Dedifferentiated amniotic fluid mesenchymal stem cell (primary cell): ENCODE data around the gene HDAC4.

ENCODE experiments used
- DNase-seq: peaks from one replicate; pipeline ENCODE4 v3.0.0-alpha.2; 2016; ENCODE audit errors: extremely low spot score

The HDAC4 gene

DNA sequence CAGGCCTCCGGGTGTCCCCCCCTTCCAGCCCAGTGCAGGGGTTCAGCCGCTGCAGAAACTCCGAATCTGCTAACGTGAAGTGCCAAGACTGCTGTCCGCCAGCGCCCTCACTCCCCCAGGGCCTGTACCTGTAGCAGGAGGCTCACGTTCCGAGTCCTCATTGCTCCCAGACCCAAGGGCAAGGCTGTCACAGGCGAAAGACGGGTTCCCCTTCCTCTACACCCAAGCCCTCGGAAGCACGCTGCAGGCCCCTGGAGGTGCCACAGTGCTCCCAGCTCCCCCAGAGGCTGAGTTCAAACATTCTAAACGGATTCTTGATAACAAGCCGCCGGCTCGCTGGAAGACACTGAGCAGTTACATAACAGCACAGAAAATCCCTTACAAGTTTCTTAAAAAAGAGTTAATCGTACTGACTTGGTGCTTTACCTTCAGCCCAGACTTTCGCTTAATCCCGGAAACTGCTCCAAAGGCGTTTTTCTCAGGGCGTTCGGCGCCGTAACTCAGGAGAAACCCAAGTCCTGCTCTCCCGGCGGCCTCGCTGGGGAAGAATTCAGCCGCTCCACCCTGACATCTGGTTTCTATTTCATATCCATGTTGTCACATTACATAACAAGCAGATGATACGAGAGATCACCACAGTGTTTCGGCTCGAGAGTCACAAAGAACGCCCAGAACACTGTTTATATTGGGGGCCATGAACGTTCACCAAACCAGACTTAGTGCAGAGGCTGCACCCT, 92.0 kb downstream of the HDAC4 start:
- DNase-seq, result peak; percentile 70

DNA sequence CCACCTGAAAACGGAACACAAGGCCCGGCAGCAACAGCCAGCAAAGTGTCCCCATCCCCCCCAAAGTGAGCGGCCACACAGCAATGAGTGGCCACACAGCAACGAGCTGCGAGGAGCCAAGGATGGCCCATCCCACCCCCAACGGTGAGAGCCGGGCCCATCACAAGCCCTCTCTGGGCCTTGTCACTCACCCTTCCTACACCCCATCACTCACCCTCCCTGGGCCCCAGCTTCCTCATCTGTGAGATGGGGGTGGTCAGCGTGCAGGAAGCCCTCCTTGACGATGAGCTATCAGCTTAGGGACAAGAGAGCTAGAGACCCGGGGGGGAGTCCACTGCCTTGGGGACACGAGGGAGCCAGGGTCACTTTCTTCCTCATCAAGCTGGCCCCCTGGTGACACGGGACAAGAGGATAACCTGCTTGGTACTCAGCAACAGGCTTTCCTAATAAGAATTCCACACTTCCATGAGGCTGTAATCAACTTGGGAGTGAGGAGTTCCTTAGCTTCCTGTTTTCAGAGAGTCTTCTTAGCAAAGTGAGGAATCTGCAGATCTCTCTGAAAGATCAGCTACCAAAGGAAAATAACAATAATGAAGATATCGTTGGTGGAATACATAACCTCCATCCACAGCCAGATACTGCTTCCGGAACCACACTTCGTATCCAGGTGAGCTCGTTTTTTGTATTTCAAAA, 92.8 kb downstream of the HDAC4 start:
- DNase-seq, result no peak

DNA sequence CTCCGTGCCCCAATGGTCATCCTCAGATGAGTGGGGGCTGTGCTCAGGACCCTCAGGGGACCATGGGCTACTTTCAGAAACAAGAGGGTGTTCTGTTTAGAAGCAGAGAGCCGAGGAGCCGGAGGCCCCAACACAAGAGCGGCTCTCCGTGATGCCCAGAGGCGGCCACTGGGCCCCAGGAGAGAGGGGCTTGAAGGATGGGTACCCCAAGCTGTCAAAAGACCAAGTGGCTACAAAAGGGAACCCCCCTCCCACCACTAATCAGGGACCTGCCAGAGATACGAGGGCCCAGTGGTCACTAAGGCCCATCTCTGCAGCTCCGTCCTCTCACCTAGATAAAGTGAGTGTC, 93.6 kb downstream of the HDAC4 start:
- no peak for DNase-seq

DNA sequence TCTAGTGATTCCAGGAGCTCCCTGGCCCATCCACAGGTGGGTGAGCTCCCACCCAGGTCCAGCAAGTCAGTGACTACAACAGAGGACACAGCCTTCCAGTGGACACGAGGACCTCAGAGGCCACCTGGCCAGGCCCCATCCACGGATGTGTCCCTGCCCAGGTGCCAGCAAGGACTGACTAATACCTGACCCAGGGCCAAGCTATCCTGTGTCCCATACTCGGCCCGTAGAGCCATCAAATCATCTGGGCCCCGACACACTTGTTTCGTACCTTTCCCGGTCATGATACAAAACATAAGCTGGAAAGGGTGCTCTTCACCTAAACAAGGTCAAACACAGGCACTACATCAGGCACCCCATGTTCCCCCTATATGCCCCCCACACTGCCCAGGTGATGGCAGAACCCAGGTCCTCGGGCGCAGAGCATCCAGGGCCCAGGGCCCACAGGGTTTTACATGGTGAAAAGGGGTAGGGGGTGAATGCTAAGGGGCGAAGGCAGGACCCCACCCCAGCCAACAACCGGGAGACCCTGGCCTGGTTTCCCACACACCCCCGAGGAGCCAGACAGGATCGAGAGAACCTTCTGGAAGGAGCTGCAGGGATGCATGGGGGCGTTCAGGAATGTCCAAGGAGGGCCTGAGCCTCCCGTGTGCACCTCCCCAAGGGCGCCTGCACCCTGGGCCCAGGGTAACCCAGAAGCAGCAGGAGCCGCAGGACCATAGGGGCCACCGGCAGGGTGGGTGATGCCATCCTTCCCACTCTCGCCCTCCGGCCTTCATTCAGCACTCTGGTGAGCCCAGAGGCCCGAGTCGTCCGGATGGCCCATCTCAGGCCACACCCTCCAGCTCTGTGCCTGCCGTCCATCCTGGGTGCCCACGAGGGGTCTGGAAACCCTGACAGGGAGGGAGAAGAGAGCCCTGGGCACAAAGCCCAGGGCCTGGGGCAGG, 94.3 kb downstream of the HDAC4 start:
- no peak for DNase-seq

DNA sequence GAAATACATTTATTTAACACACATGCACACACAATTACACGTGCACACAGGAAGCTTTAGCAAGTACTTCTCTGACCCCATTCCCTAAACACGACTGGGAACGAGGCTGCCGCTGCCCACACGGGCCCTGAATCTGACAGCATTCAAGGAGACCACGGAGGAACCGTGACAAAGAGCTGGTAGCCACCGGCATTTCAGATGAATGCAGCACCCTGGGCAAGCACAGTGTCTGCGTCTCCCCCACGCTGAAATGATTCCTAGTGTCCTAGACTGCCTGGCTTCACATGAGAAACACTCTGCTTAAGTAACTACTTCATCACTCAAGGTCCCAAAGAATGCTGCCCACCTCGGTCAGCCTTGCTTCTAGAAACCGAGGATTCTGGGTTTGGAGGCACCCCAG, 95.0 kb downstream of the HDAC4 start:
- DNase-seq, result no peak

DNA sequence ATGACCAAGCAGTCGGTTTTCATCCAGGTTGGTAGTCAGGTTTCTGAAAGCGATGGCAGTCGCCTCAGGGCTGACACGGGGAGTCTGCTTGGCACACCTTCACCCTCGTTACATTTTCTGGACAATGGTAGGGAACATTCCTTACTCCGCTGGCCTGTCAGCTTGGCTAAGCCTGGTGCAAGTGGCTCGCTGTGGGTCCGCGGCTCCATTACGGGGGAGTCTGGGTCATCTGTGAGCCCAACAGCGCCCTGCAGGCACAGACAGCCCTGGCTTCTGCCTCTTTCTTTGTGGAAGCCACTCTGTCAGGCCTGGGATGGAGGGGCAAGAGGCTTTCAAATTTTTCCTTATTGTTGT, 95.6 kb downstream of the HDAC4 start:
- DNase-seq, result no peak

DNA sequence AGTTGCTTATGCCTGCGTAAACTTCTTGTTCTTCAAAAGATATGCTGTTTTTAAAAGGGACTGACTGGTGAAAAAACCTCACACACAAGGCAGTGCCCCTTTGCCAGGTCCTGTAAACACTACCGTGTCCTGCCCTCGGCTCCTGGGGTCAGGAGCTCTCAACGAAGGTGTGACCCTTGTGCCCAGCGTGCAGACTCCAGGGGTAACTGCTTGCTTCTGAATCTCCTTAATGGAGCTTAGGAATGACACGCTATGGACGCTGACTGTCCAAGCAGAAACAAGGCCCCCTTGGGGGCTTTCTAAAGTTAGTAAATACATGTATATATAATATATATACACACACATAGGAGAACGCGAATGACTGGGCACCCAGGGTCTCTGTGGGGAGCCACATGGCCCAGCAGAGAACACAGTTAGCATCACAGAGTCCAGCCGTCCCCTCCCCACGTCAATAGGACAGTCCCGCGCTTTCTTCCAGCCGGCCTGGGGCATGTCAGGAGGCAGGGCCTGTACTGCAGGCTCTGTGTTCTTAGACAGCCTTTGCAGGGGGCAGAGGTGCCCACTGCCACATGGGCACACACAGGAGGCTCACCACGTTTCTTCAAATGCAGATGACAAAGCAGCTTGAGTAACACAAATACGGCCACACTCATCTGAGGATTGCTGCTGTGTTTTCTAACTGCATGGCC, 96.1 kb downstream of the HDAC4 start:
- DNase-seq, result no peak

DNA sequence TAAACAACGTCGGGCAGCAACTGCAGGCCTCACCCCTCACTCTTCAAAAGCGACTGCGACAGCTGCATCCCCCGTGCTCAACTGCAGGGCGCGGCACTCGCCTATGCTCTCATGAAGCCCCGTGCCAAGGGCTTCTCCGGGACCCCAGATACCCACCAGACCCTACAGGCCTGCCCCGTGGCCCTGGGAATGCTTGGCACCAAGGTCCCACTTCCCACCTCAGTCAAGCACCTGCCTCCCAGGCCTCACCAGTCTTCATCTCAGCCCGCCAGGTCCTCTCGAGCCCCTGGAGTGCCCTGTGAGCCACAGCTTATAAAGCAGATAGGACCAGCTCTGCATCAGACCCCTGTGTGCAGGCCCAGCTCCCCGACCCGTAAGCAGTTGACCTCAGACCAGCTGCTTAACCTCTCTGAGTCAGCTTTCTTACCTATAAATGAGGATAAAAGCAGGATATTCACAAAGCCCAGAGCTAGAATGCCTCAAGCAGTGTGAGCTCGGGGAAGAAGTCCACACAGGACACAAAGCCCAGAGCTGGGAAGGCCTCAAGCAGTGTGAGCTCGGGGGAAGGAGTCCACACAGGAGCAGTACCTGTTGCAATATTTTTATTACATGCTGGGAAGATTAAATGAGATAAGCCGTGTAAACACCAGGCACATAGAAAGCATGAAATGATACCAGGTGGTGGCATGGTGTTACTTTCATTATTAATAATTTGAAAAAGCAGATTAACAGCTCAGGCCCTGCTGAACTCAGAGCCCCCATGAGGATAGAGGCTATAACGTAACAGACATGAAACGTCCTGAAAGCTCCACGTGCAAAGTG, 96.9 kb downstream of the HDAC4 start:
- no peak for DNase-seq

DNA sequence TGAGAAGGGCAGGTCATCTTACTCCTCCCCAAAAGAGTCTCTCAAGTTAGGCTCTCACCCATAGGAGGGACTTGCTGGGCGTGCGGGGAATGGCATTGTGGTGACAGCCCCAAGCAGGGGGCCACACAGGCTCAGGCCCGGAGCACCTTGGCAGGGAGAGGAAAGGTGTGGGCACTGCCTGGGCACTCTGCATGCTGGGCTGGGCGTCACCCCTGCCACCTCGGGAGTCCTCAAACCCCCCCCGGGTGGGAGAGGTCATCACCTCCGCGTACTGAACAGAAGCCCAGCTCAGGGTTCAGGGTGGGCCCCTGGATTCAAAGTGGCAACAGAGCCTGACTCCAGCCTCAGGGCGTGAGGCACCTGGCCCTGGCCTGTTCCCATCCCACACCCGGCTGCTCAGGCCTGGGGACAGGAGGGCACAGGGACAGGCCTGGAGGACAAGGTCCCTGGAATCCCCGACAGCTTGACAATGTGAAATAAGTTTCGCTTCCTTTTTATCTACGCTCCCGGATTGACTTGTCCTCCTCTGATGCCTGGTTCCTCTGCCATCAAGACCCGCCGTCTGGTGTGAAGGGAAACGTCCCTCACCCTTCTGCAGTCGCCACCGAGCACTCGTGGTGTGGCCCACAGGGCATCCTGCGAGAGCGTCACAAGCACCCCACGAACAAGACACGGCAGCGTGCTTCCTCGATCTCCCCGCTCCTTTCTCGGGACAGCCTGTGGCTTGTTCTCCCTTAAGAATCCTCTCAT, 97.8 kb downstream of the HDAC4 start:
- no peak for DNase-seq

DNA sequence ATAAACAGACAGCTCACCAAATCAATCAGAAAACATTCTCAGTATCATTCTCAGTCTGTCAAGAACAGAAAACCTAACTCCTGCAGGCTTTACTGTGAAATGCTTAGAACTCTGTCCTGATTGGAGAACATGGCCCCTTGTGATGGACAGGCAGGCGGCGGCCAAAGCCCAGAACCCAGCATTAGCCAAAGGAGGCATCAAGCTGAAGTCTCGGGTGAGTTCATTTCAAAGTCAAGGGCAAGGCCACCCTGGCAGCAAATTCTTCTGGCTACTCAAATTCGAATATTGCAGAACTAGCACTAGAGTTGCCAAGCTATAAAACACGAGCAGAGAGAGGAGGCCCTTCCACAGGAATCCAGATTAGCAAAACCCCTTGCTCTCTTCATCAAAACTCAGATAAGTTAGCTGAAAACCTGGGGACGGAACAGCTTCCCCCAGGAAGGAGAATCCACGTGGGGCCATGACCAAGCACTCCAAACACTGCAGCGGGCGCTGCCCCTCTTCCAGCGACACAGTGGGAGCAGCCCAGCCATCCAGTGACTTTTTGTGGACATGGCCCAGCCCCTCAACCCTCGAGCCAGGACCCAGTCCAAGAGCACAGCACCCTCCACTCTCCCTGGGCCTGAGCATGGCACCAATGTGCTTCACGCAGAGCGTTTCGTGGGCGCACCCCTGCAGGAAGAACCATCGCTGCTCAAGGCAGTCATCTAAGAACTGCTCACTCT, 98.6 kb downstream of the HDAC4 start:
- no peak for DNase-seq

DNA sequence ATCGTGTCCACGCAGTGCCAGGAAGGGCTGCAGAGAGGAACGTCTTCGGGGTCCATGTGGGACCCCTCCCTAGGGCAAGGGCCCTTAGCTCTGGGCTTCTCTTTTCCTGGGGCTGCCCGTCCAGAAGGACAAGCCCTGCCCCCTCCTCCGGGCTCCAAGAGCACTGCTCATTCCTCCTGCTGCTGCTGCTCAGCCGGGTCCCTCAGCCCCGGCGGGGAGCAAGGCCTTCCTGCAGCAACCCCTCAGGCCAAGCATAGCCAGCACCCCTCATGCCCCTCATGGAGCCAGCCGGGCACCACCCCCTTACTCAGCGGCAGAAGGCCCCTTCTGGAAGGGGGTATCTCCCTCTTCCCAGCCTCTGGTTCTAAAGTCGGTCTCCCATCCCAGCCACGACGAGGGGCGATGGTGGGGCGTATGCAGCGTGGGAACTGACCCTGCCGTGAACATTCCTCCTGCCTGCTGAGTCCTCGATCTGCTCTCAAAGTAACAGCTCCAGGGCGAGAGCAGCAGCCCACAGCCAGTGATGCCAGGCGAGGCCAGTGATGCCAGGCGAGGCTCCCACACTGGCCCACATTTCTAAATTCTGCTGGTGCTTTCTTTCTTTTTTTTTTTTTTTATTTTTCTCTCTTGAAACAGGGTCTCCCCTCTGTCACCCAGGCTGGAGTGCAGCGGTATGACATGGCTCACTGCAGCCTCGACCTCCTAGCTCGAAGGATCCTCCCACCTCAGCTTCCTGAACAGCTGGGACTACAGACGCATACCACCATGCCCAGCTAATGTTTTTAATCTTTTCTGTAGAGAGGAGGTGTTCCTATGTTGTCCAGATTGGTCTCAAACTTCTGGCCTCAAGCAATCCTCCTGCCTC, 99.7 kb downstream of the HDAC4 start:
- DNase-seq, result no peak

DNA sequence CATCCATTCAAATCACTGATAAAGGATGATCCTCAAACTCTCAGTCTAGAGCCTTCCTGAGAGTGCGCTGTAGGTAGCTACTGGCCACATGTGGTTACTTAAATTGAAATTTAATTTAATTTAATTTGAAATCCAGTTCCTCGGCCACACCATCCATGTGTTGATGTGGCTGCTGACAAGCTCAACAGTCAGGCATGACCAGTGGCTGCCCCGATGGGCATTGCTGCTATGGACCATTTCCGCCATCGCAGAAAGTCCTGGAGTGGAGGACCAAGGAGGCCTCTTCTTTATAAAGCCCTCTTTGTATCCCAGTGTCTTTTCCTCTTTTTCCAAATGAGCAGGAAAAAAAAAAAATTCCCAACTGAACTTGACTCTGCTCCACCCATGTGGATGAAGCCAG, 100.6 kb downstream of the HDAC4 start:
- no peak for DNase-seq

DNA sequence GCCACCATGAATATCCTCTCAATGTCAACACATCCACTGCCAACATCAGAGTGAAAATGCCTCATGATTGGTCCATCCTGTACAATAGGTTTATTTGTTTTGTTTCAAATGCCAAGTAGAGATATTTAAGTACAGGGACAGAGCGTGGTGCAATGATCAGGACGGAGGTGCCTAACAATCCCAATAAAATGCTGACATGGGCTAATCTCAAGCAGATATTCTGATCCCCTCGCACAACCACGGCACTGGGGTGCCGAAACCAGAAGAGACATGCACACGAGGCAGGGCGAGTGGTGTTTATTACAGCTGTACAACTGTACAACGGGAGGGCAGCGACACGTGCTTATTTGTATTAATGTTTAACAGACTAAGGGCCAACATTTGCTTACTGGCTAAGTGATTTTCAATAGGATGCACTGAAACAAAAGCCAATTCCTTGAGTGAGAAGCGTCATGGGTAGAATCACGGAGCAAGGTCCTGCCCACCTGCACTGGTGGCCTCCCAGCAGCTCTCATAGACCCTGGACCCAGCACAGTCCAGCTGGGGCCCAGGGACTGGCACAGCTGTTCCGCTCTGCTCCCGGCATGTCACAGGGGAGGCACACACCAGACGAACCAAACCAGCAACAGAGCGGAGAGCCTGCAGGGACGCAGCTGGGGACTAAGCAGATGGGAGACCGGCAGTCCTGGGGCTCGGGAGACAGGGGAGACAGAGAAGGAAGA, 101.4 kb downstream of the HDAC4 start:
- no peak for DNase-seq

DNA sequence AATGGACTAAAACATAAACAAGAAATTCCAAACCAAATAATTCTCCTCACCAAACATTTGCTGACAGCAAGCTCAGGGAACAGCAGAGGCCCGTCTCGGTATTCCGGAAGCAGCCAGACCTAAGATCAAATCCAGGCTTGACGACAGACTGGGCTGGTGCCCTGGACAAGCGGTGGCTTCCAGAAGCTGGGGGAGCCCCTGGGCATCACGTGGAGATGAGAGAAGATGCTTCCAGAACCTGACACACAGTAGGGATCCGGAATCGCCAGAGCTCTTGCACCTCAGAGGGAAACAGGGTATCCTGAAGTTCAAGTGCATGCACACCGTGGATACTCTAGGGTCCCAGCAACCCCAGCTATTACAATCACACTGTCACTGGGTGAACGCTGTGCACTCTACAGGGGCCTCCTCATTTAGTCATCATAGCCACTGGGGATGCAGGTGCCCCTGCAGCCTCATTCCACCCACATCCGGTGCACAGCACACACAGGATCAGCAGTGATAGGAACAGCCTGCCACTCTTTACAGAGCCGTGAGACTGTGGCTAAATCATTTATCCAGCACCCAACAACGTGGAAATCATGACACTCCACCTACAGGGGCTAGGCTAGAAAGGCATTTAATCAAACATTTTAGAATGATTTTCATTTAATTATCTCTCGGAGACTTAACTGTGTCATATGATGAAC, 102.6 kb downstream of the HDAC4 start:
- DNase-seq, result no peak

DNA sequence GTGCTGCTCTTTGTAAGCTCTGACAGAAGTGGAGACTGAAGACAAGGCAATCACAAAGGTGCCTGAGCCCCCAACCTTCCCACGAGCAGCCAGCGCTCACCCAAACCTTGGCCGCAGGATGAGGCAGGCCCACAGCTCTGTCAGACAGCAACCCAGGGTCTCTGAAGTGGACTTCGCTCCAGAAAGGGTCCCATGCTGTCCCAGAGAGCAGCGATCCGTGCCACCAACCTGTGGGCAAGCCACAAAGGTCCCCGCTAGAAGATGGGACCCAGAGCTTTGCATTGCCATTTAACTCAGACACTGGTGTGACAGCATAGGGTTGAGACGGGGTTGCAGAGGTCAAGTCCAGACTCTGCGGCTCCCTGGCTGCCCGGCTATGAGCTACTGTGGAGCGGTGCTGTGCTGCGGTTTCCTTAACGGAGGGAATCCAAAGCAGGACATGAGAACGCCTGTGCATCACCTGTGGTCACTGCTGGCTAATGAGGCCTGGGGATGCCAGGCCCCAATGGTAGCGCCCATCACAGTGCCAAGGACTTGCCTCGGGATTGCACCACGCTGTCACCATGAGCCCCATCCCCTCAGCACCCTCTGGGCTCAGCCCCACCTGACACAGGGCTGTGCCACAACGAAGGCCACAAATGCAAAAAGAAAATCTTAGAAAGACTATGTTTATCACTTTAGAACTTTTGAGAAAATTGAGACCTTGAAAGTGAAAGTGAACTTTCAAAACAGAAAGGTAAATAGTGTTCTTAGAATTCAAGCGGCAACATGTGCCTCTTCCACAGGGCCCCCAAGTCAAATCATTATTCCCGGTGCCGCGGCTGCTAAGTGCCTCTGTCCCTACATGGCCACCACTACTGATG, 103.4 kb downstream of the HDAC4 start:
- DNase-seq, result no peak
